B cell (primary cell): ENCODE results near the gene INHBA. TPM values are rescaled to one million over a fixed set of nuclear protein-coding genes. Genes with fewer than 3 reads are reported as not detected.

Experiments
- ATAC-seq: fragments of 200-7000 bp; cut with Tn5 transposase; one replicate; pipeline ENCODE4 v1.10.0; 2021; ENCODE audit warnings: low read depth, mild to moderate bottlenecking, moderate number of reproducible peaks, moderate library complexity
- CTCF ChIA-PET: fragments of 350-600 bp; sonication (Branson Sonifier 250); formaldehyde crosslinking; loops from one replicate; lab custom pipeline; 2021; ENCODE audit warnings: antibody characterized with exemption, inconsistent platforms; lab: Charles Lee
- POLR2A ChIA-PET: fragments of 350-600 bp; sonication (Branson Sonifier 250); formaldehyde crosslinking; loops from one replicate; lab custom pipeline; 2021; ENCODE audit warnings: antibody characterized with exemption; lab: Charles Lee
- DNase-seq: peaks from one replicate; pipeline ENCODE4 v3.0.0; 2013
- H2AFZ ChIP-seq: 2 replicates; pipeline ENCODE4 v1.6.1; 2012; ENCODE audit warnings: mild to moderate bottlenecking, low read depth, low read length; ENCODE audit not compliant: insufficient read depth, poor library complexity, severe bottlenecking
- H3K27ac ChIP-seq, 2 donors: 1 replicate in 1 of 2; 2 replicates in 1 of 2; pipeline ENCODE4 v1.5.1; 2012 to 2013; ENCODE audit warnings: low read length in 2 of 2, mild to moderate bottlenecking in 2 of 2, moderate library complexity in 1 of 2
- H3K27me3 ChIP-seq, 4 experiments: fragments of 200-600 bp in 1 of 4; sonication (generic) in 1 of 4; replicated peaks in 1 of 4; 1 replicate in 2 of 4; 2 replicates in 2 of 4; pipeline versions ENCODE4 v1.6.1 to v1.7.0; 2013 to 2016; ENCODE audit warnings: low read length in 3 of 4, mild to moderate bottlenecking in 2 of 4, mixed read lengths in 1 of 4, moderate library complexity in 1 of 4; ENCODE audit not compliant: insufficient read depth in 4 of 4, control insufficient read depth in 3 of 4; ENCODE audit errors: control extremely low read depth in 1 of 4
- H3K36me3 ChIP-seq, 2 experiments: replicated peaks in 1 of 2; 1 replicate in 1 of 2; 2 replicates in 1 of 2; pipeline versions ENCODE4 v1.6.1 to v1.7.1; 2013; ENCODE audit warnings: low read length in 1 of 2; ENCODE audit not compliant: insufficient read depth in 2 of 2, control insufficient read depth in 1 of 2; ENCODE audit errors: control extremely low read depth in 1 of 2, extremely low read depth in 1 of 2
- H3K4me1 ChIP-seq, 2 donors: fragments of 200-600 bp in 1 of 2; sonication (generic) in 1 of 2; 1 replicate in 1 of 2; 2 replicates in 1 of 2; pipeline versions ENCODE4 v1.5.1 to v1.6.1; 2013 to 2017; ENCODE audit warnings: low read length in 2 of 2; ENCODE audit not compliant: control insufficient read depth in 2 of 2, insufficient read depth in 2 of 2
- H3K4me2 ChIP-seq: replicated peaks from 2 replicates; pipeline ENCODE3; 2012; ENCODE audit warnings: mild to moderate bottlenecking, low read depth, low read length; ENCODE audit not compliant: poor library complexity, severe bottlenecking
- H3K4me3 ChIP-seq, 5 experiments: fragments of 200-600 bp in 1 of 5; sonication (generic) in 1 of 5; 1 replicate in 3 of 5; 2 replicates in 2 of 5; pipeline versions ENCODE4 v1.5.1 to v1.7.0; 2011 to 2016; ENCODE audit warnings: low read length in 4 of 5, mild to moderate bottlenecking in 4 of 5, low read depth in 2 of 5, control low read depth in 1 of 5, moderate library complexity in 1 of 5; ENCODE audit not compliant: insufficient read depth in 1 of 5; ENCODE audit errors: control extremely low read depth in 1 of 5, extremely low read depth in 1 of 5
- H3K79me2 ChIP-seq: fragments of 200-600 bp; sonication (generic); one replicate; pipeline ENCODE4 v1.6.0; 2016; ENCODE audit warnings: low read length; ENCODE audit not compliant: control insufficient read depth, insufficient read depth
- H3K9ac ChIP-seq: fragments of 200-600 bp; sonication (generic); 2 replicates; pipeline ENCODE4 v1.6.1; 2017; ENCODE audit warnings: mild to moderate bottlenecking, low read length, moderate library complexity
- H3K9me3 ChIP-seq, 3 donors: one replicate each; pipeline versions ENCODE4 v1.6.1 to v1.7.1; 2013; ENCODE audit warnings: low read length in 2 of 3; ENCODE audit not compliant: control insufficient read depth in 2 of 3, insufficient read depth in 1 of 3; ENCODE audit errors: control extremely low read depth in 1 of 3
- H4K20me1 ChIP-seq: 2 replicates; pipeline ENCODE4 v1.6.0; 2012; ENCODE audit warnings: mild to moderate bottlenecking, low read length; ENCODE audit not compliant: insufficient read depth, control insufficient read depth, poor library complexity, severe bottlenecking
- H3K27ac Mint-ChIP-seq: one replicate; pipeline ENCODE4 v1.8.0; 2021; ENCODE audit warnings: mixed read lengths
- H3K27me3 Mint-ChIP-seq: one replicate; pipeline ENCODE4 v1.8.0; 2021; ENCODE audit warnings: mixed read lengths
- H3K4me1 Mint-ChIP-seq: one replicate; pipeline ENCODE4 v1.8.0; 2021; ENCODE audit warnings: mixed read lengths
- H3K4me3 Mint-ChIP-seq: one replicate; pipeline ENCODE4 v1.8.0; 2021; ENCODE audit warnings: mixed read lengths
- H3K9me3 Mint-ChIP-seq: one replicate; pipeline ENCODE4 v1.8.0; 2022; ENCODE audit warnings: mixed read lengths; ENCODE audit not compliant: insufficient read depth
- CTCF ChIP-seq: fragments of 200-600 bp; IDR thresholded peaks from one replicate; pipeline ENCODE4 v1.8.0; 2022; ENCODE audit warnings: antibody characterized with exemption, mild to moderate bottlenecking
- EZH2 ChIP-seq: IDR thresholded peaks from 2 replicates; pipeline ENCODE4 v1.6.1; 2012; ENCODE audit warnings: borderline replicate concordance, low read depth, mild to moderate bottlenecking, moderate library complexity, low read length; ENCODE audit not compliant: insufficient read depth, poor library complexity, severe bottlenecking
- WGBS: methylation state at CpG from one replicate; pipeline ENCODE4 v1.1.5; 2013; ENCODE audit warnings: missing lambda C conversion rate; ENCODE audit not compliant: insufficient coverage; 5-methylcytosine and 5-hydroxymethylcytosine counted together
- intact Hi-C: fragments of 100-400 bp; cut with micrococcal nuclease; formaldehyde crosslinking; loops from one replicate; pipeline ENCODE4 v1.10.0; 2022
- polyA plus RNA-seq: library from polyadenylated mRNA; depleted of rRNA; stranded (reverse); fragments of >200 nt; gene quantifications from 2 replicates; pipeline ENCODE4 v1.2.3, GENCODE V29; 2012
- total RNA-seq, 2 donors: library from RNA; stranded (reverse); fragments of 120-200 nt in 1 of 2; gene quantifications; 1 replicate in 1 of 2; 2 replicates in 1 of 2; pipeline versions ENCODE4 v1.2.3 to v1.2.4, GENCODE V29; 2013 to 2022

The INHBA gene
- total and polyA plus RNA-seq, 2 donors (not counting 1 experiment from before 2014, with no cell fraction given), result not detected

- no peaks in the 10 kb centered on the region for H3K4me1 Mint-ChIP-seq
- Histone ChIP-seq H3K4me1 (no peaks in the 10 kb centered on the region), H3K9ac (no peak overlapping the region), H3K36me3 (no peaks in the 10 kb centered on the region), H3K9me3 (peaks cover 4 to 8% (median 5%) of the 10 kb centered on the region in 3 donors), H3K79me2 (no peaks in the 10 kb centered on the region), H3K4me2 (no peak overlapping the region), H4K20me1 (no peaks in the 10 kb centered on the region), H3K27me3 (no peaks in the 10 kb centered on the region), H3K27ac (no peak overlapping the region), H2AFZ (no peak overlapping the region), H3K4me3 (no peak overlapping the region)
- intact Hi-C loops, result no loop called here
- no peak overlapping the region for H3K4me3 Mint-ChIP-seq
- ATAC-seq, result no peak
- ChIA-PET CTCF (interaction anchor here (0.7 kb wide), 1 partner anchor 19 kb away, joined by 3 read pairs; no protein-coding TSS in a partner anchor), POLR2A (no interaction called here)
- H3K27ac Mint-ChIP-seq, result no peak overlapping the region
- TF ChIP-seq CTCF (no peak), EZH2 (no peak)
- DNase-seq, result no peak
- no CpG with 5 or more reads among the region's 1 CpG for WGBS
- H3K9me3 Mint-ChIP-seq, result peaks cover 4% of the 10 kb centered on the region
- no peaks in the 10 kb centered on the region for H3K27me3 Mint-ChIP-seq
Observed at GRCh38 chr7:41750661-41751540, 48.0 kb upstream of the INHBA start.

DNA sequence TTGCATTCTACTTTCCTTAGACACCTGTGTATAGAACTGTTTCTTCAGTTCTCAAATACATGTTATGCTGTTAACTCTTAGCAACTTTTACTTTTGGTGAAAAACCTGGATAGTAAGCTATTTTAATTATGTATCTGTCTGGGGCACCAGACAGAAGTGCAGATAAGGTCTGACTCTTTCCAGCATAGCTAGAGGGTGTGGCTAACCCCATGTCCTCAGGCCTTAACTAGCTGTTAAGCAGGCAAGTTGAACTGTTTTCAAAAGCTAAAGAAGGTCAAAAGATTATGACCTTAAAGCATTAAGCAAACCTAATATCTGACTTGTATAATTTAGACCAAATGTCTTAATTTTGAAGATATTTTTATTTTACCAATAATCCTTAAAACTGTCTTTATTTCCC lies 45.1 kb upstream of the INHBA start:
- Histone ChIP-seq H3K4me3 (no peak overlapping the region), H3K79me2 (no peaks in the 10 kb centered on the region), H3K27ac (no peak overlapping the region), H3K27me3 (no peaks in the 10 kb centered on the region), H3K9ac (no peak overlapping the region), H3K9me3 (peaks cover 0 to 3% (median 0%) of the 10 kb centered on the region in 3 donors), H4K20me1 (no peaks in the 10 kb centered on the region), H3K4me2 (no peak overlapping the region), H3K36me3 (no peaks in the 10 kb centered on the region), H3K4me1 (no peaks in the 10 kb centered on the region), H2AFZ (no peak overlapping the region)
- intact Hi-C loops, result no loop called here
- Mint-ChIP-seq H3K27ac (no peak overlapping the region), H3K4me3 (no peak overlapping the region), H3K27me3 (no peaks in the 10 kb centered on the region), H3K9me3 (peaks cover under 1% of the 10 kb centered on the region), H3K4me1 (no peaks in the 10 kb centered on the region)
- DNase-seq (no peak), ATAC-seq (no peak)
- ChIA-PET CTCF (no interaction called here), POLR2A (no interaction called here)
- TF ChIP-seq EZH2, result no peak
- no peak for TF ChIP-seq CTCF
